T47D (cell line): Measurements from ENCODE around the gene SHD.
"Not testable (repeated sequence)": the region's sequence is repeated elsewhere in the genome, so short reads cannot be mapped to it uniquely, and the experiment has no call there.

Experiments used
- DNase-seq, 2 experiments: peaks; one replicate each; pipeline versions ENCODE4 v3.0.0 to v3.0.0-alpha.2; 2011 to 2012; ENCODE audit warnings: low read depth in 1 of 2, low spot score in 1 of 2
- JUND ChIP-seq: IDR thresholded peaks from 2 replicates; pipeline ENCODE4 v1.6.1; 2012; ENCODE audit warnings: low read depth
- in situ Hi-C: cut with HindIII; loops from 2 replicates; pipeline ENCODE4 v1.10.0; 2016; ENCODE audit warnings: low sequenced_read_pairs, low pct_unique_long_range_greater_than_20kb

The SHD gene

DNA sequence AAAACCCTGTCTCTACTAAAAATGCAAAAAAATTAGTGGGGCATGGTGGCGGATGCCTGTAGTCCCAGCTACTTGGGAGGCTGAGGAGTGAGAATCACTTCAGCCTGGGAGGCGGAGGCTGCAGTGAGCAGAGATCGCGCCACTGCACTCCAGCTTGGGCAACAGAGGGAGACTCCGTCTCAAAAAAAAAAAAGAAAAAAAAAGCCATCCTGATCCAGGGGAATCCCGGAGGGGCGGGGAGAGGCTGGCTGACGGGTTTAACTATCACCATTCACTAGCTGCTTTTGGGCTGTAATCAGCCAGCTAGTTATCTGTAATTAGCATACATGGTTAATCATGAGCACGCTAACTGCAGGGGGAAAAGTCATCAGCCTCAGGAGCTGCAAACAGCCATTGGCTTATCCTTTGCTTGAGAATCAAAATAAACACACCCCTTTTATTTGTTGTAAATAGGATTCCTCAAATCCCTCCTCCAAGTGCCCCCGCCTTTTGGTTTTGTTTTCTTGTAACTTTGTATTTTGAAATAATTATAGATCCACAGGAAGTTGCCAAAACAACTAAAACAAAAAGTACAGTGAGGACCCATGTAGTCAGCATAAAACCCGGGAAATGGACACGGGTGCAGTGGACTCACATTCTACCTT lies 34.9 kb downstream of the SHD start:
- no peak for TF ChIP-seq JUND
- in situ Hi-C loops = no loop called here

DNA sequence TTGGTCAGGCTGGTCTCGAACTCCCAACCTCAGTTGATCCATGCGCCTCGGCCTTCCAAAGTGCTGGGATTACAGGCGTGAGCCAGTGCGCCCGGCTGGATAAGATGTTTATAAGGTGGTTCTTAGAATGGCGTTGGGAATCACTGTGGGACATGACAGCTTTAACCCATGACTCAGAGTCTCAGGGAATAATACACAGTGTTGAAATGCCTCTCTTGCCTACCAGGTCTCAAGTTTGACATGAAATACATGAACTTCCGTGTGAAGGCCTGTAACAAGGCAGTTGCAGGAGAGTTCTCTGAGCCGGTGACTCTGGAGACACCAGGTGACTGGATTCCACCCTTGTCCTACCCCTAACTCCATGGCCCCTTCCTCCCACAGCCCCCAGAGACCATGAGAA lies 37.9 kb downstream of the SHD start:
- DNase-seq = no peak
- in situ Hi-C loops = no loop called here
- no peak for TF ChIP-seq JUND

More for the DNA sequence above, 34.9 kb downstream of the SHD start:
- no peak for DNase-seq

DNA sequence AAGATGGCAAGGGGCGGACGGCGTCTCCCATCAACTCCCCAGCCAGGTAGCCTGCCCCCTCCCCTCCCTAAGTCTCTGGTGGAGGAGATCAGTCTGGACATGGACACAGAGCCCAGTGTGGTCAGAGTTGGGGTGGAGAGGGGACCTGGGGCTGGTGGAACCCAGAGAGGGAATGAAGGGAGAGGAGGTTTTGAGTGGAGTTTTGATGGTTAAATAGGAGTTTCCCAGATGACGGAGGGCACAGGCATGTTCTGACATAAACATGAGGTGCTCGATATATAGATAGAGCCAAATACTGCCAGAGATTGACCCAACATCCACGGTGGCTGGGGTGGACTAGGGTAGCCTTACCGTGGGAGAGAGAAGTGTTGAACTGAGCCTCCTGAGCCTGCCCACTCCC lies 39.4 kb downstream of the SHD start:
- in situ Hi-C loops = no loop called here
- no peak for DNase-seq
- no peak for TF ChIP-seq JUND

DNA sequence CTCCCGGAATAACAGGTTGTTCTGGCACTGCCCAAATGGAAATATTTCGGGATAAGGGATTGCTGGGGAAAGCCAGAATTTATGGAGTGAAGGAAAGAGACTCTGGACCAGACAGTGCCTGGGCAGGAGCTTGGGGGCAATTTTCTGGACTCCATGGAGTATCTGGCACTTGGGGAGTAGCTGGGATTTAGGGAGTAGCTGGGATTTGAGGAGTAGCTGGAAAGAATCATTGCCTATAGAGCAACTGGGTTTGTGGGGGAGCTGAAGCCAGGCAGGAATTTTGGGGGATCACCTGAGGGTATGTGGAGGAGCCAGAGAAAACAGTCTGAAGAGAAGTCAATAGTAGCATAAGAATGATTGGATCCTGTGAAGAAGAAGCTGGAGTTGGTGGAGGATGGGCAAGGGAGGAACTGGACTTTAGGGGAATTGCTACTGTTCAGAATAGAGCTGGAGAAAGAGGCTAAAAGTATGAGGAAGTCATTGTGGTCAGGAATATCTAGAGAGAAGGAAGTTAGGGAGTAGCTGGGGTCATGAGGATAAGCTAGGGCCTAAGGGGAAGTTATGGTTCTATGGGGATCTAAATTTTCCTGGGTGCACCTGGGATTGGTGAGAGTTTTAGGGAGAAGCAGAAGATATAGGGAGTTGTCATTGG lies 40.1 kb downstream of the SHD start:
- no peak for TF ChIP-seq JUND
- in situ Hi-C loops = no loop called here
- DNase-seq = no peak

DNA sequence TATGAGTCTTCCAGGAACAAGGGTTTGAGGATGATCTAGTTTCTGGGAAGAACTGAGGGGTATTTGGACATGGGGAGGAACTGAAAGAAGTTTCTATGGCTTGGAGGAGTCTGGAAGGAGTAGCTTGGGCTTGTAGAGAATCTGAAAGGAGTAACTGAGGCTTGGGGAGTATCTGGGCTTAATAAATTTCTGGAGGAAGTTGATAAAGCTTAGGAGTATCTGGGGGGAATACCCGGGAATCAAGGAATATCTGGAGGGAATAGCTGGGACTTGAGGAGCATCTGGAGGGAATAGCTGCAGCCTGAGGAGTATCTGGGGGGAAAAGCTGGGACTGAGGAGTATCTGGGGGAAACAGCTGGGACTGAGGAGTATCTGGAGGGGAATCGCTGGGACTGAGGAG lies 41.4 kb downstream of the SHD start:
- in situ Hi-C loops = no loop called here
- no peak for TF ChIP-seq JUND
- no peak for DNase-seq

DNA sequence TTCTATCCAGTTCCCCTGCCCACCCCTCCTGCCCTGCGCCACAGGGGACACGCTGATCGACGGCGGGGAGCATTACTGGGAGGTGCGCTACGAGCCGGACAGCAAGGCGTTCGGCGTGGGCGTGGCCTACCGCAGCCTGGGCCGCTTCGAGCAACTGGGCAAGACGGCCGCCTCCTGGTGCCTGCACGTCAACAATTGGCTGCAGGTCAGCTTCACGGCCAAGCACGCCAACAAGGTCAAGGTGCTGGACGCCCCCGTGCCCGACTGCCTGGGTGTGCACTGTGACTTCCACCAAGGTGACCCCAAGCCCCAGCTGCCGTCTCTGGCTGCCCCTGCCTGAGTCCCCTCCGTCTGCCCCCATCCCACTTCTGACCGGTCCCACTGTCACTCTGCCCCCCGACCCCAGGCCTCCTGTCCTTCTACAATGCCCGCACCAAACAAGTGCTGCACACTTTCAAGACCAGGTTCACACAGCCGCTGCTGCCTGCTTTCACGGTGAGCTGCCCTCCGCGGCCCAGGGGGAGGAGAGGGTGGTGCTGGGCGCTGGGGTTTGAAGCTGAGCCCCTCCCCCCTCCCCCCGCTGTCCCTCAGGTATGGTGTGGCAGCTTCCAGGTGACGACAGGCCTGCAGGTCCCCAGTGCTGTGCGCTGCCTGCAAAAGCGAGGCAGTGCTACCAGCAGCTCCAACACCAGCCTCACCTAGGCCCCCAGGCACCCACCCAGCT lies 44.0 kb downstream of the SHD start:
- no peak for TF ChIP-seq JUND
- in situ Hi-C loops = no loop called here
- DNase-seq = no peak

DNA sequence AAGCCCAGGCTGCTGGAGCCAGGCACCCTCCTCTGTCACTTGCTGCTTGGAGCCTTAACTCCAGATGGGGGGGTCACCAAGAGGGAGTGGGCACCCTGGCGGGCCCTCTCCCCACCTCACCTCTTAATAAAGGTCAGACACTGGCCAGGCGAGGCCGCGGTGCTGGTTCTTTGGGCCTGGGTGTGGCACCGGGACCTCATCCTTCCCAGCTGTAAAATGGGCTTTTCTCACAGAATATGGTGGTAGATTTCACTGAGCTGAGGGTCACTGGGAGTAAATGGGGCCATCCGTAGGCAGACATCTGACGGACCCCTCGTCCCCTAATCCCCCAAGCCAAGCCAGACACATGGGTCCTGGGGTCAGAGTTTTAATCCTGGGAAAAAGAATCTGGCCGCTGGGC lies 44.6 kb downstream of the SHD start:
- no peak for TF ChIP-seq JUND
- DNase-seq = no peak
- in situ Hi-C loops = no loop called here

DNA sequence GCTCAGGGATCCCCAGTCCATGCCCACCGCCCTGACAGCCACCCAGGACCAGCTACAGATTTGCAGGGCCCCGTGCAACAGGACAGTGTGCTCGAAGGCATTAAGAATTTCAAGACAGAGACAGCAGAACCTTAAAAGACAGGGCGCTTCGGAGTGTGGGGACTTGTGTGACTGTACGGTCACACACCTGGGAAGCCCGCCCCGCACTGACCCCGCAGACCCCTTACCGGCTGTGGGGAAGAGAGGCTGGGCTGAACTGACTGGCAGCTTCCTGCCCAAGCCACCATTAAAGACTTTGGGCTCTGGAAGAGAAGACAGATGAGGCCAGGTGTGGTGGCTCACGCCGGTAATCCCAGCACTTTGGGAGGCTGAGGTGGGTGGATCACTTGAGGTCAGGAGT lies 45.2 kb downstream of the SHD start:
- no peak for DNase-seq
- no peak for TF ChIP-seq JUND
- in situ Hi-C loops = no loop called here

DNA sequence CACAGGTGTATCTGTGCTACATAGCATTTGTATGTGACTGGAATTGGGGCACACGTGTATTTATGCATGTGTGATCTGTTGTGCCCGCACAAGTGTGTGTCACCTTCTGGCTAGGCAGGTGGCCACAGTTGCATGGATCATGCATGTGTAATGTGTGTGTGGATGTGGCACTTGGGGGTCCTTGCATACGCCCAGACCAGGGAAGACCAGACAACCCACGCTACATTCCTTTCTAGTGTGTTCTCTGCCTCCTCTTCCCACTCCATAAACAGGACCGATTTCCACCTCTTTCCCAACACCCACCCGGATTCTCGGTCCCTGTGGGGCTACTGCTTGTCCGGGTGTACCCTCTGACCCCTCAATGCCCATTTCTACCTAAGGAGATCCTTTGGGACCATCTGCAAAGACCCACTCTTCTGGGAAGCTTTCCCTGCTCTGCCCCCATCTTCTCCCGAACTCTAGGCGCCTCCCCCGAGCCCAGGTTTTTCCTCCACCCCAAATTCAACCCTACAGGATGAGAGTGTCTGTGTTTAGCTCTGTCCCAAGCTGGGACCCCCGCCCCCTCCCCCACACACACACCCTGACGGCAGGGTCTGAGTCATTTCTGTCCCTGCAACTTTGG lies 47.3 kb downstream of the SHD start:
- no peak for TF ChIP-seq JUND
- no peak for DNase-seq
- in situ Hi-C loops = no loop called here

DNA sequence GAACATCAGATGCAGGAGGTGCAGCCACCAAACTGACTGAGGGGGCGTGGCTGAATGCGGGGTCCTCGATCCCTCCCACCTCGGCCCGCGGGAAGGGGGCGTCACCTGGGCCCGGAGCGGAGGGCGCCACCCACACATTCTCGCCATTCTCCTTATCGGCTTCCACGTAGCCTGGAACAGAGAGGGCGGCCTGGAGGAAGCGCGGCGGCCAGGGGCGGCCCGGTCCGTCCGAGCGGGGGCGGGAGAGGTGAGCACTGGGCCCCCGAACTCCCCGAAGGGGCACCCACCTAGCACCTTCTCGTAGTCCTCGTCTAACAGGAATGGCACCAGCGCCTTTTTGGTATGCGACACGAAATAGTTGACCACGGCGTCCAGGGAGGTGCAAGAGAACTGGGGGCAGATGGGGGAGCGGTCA lies 47.8 kb downstream of the SHD start:
- DNase-seq = no peak
- in situ Hi-C loops = no loop called here
- no peak for TF ChIP-seq JUND

DNA sequence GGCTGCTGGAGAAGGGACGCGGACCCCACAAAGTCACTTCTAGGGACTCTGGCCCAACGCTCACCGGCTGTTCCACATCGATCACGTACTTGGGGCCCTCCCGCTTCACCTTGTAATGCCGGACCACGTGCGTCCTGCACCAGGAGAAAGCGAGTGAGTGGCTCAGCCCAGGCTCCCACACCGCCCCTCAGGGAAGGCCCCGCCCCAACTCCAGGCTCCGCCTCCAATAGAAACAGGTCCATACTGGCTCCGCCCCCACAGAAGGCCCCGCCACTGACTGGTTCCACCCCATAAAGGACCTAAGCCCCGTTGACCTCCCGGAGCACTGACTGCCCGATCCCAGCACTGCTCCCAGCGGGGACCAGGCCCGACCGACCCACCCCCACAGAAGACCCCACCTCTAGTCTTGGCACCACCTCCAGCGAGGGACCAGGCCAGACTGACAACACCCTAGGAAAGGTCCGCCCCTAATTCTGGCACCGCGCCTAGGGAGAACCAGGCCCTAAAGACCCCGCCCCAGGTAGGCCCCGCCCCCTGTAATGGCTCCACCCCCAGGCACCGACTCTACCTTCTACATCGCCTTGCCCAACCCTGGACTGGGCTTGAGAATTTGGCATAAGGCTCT lies 48.3 kb downstream of the SHD start:
- TF ChIP-seq JUND = no peak
- peak in 1 of 2 experiments; percentile 34 for DNase-seq
- in situ Hi-C loops = no loop called here

DNA sequence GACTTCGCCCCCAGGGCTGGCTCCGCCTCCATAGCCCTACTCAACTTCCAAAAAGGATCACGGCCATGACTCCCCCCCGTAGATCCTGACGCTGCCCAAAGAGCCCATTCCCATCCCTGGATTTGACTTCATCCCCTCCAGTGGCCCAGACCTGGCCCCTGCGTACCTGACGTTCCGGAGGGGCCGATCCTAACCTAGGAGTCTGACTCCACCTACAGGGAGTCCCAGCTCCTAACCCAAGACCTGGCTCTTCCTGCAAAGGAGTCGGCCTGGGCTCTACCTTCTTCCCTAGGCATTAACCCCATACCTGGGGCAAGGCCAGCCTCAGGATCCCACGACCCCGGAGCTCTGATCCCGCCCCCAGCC lies 48.8 kb downstream of the SHD start:
- in situ Hi-C loops = no loop called here
- no peak for DNase-seq
- TF ChIP-seq JUND = no peak

DNA sequence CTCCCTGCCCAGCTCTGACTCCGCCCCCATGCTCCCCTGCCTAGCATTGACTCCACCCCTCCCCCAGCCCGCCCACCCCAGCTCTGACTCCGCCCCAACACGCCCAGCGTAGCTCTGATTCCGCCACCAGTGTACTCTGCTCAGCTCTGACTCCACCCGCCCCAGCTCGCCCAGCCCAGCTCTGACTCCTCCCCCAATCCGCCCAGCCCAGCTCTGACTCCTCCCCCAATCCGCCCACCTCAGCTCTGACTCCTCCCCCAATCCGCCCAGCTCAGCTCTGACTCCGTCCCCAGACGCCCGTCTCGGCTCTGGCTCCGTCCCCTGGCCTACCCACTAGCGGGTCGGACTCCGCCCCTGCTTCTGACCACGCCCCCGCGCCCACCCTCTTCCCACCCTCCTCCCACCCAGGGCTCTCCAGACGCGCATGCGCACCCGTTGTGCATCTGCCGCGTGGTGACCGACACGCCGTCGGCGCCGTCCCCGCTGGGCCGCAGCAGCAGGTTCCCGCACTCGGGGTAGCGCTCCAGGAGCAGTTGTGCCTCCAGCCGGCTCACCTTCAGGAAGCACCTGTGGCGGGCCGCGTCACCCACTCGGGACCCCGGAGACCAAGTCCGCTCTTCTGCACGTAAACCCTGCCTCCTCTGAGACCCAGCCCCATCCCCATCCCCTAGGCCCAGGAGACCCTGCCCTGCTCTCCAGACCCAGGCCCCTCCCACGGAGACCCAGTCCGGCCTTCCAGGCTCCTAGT lies 49.4 kb downstream of the SHD start:
- peak in 1 of 2 experiments; percentile 45 for DNase-seq

DNA sequence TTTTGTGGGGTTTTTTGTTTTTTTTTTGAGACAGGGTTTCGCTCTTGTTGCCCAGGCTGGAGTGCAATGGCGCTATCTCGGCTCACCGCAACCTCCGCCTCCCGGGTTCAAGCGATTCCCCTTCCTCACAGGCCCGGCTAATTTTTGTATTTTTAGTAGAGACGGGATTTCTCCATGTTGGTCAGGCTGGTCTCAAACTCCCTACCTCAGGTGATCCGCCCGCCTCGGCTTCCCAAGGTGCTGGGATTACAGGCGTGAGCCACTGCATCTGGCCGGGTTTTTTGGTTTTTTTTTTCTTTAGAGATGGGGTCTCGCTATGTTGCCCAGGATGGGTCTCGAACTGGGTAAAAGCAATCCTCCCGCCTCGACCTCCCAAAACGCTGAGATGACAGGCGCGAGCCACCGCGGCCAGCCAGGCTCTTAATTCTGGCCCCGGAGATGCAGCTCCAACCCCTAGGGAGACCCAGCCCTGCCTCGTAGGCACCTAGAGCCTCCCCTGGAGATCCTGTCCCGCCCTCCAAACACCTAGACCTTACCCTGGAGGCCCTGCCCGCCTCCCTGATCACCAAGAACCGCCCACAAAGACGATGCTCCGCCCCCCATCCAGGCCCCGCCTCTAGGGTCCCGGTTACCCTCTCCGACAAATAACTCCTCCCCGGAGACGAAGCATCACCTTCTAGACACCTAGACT lies 50.1 kb downstream of the SHD start:
- DNase-seq, in situ Hi-C loops: not testable (repeated sequence)

More for the DNA sequence above, 49.4 kb downstream of the SHD start:
- TF ChIP-seq JUND = no peak
- in situ Hi-C loops = no loop called here
